GM19351 (cell line): ENCODE results near the gene AP5Z1.

Experiments used
- ATAC-seq: cut with Tn5 transposase; IDR thresholded peaks from one replicate; pipeline ENCODE4 v1.9.1; 2021; ENCODE audit warnings: mild to moderate bottlenecking, moderate library complexity; ENCODE audit not compliant: unreplicated experiment

The AP5Z1 gene

GRCh38 chr7:4819560-4820404, 44.4 kb downstream of the AP5Z1 start:
- ATAC-seq = no peak

GRCh38 chr7:4820405-4820966, 45.1 kb downstream of the AP5Z1 start:
- ATAC-seq = no peak

GRCh38 chr7:4820967-4821471, 45.6 kb downstream of the AP5Z1 start:
- ATAC-seq = no peak

- no peak for ATAC-seq
Observed at GRCh38 chr7:4822677-4823076, 47.3 kb downstream of the AP5Z1 start.

- ATAC-seq = no peak
Observed at GRCh38 chr7:4823441-4824119, 48.2 kb downstream of the AP5Z1 start.

- no peak for ATAC-seq
Observed at GRCh38 chr7:4824120-4824775, 48.8 kb downstream of the AP5Z1 start.

- no peak for ATAC-seq
Observed at GRCh38 chr7:4825081-4825480, 49.7 kb downstream of the AP5Z1 start.

GRCh38 chr7:4828720-4829383, 53.4 kb downstream of the AP5Z1 start:
- no peak for ATAC-seq

GRCh38 chr7:4830176-4830575, 54.8 kb downstream of the AP5Z1 start:
- ATAC-seq = no peak

- no peak for ATAC-seq
Observed at GRCh38 chr7:4831723-4832495, 56.5 kb downstream of the AP5Z1 start.

GRCh38 chr7:4832711-4833110, 57.3 kb downstream of the AP5Z1 start:
- ATAC-seq = no peak

GRCh38 chr7:4833176-4833575, 57.8 kb downstream of the AP5Z1 start:
- no peak for ATAC-seq

- no peak for ATAC-seq
Observed at GRCh38 chr7:4833691-4834600, 58.5 kb downstream of the AP5Z1 start.

- ATAC-seq = no peak
Observed at GRCh38 chr7:4834601-4835397, 59.4 kb downstream of the AP5Z1 start.

GRCh38 chr7:4835398-4836205, 60.2 kb downstream of the AP5Z1 start:
- ATAC-seq = no peak

GRCh38 chr7:4836206-4836661, 60.8 kb downstream of the AP5Z1 start:
- ATAC-seq = no peak
